ENCODE results near the gene SH3PXD2B.
A peak's percentile ranks its signal among the peaks of the same experiment; 100 is the strongest.
"Not testable (repeated sequence)": the region's sequence is repeated elsewhere in the genome, so short reads cannot be mapped to it uniquely, and the experiment has no call there.

The SH3PXD2B gene

GRCh38 chr5:172361566-172362238 is 92.6 kb downstream of the SH3PXD2B start:
- DNase-seq: no peak

- DNase-seq: no peak
Measured at GRCh38 chr5:172358345-172358744, 96.0 kb downstream of the SH3PXD2B start.

- DNase-seq: no peak
Measured at GRCh38 chr5:172356527-172356926, 97.8 kb downstream of the SH3PXD2B start.

- DNase-seq: no peak
Measured at GRCh38 chr5:172356047-172356446, 98.3 kb downstream of the SH3PXD2B start.

GRCh38 chr5:172353846-172354245 is 100.5 kb downstream of the SH3PXD2B start:
- no peak for DNase-seq

- no peak for DNase-seq
Measured at GRCh38 chr5:172353271-172353812, 101.0 kb downstream of the SH3PXD2B start.

- not testable (repeated sequence) for DNase-seq
Measured at GRCh38 chr5:172352526-172352925, 101.8 kb downstream of the SH3PXD2B start.

- no peak for DNase-seq
Measured at GRCh38 chr5:172351240-172351778, 103.0 kb downstream of the SH3PXD2B start.

GRCh38 chr5:172350212-172351181 is 103.8 kb downstream of the SH3PXD2B start:
- no peak for DNase-seq

- not testable (repeated sequence) for DNase-seq
Measured at GRCh38 chr5:172348733-172349132, 105.6 kb downstream of the SH3PXD2B start.

- no peak for DNase-seq
Measured at GRCh38 chr5:172348084-172348483, 106.2 kb downstream of the SH3PXD2B start.

GRCh38 chr5:172347496-172348052 is 106.8 kb downstream of the SH3PXD2B start:
- DNase-seq: no peak

GRCh38 chr5:172345881-172346280 is 108.4 kb downstream of the SH3PXD2B start:
- no peak for DNase-seq

GRCh38 chr5:172344855-172345409 is 109.4 kb downstream of the SH3PXD2B start:
- DNase-seq: no peak

- no peak for DNase-seq
Measured at GRCh38 chr5:172343741-172344140, 110.6 kb downstream of the SH3PXD2B start.

GRCh38 chr5:172342918-172343317 is 111.4 kb downstream of the SH3PXD2B start:
- DNase-seq: no peak

- DNase-seq: peak in 1 of 2 experiments; percentile 2
Measured at GRCh38 chr5:172339264-172340180, 114.8 kb downstream of the SH3PXD2B start.

GRCh38 chr5:172336676-172337285 is 117.5 kb downstream of the SH3PXD2B start:
- no peak for DNase-seq

GRCh38 chr5:172336264-172336663 is 118.1 kb downstream of the SH3PXD2B start:
- no peak for DNase-seq

- no peak for DNase-seq
Measured at GRCh38 chr5:172335721-172336120, 118.6 kb downstream of the SH3PXD2B start.

GRCh38 chr5:172334641-172335040 is 119.7 kb downstream of the SH3PXD2B start:
- no peak for DNase-seq

Data from NCI-H2081 (cell line).